Measurements from ENCODE around the gene ACYP2.

The ACYP2 gene

GRCh38 chr2:54161660-54162424 is 46.4 kb downstream of the ACYP2 start:
- DNase-seq: no peak

- no peak for DNase-seq
Measured at GRCh38 chr2:54164106-54164505, 48.7 kb downstream of the ACYP2 start.

GRCh38 chr2:54166121-54166773 is 50.8 kb downstream of the ACYP2 start:
- DNase-seq: no peak

GRCh38 chr2:54176577-54176976 is 61.2 kb downstream of the ACYP2 start:
- DNase-seq: no peak

GRCh38 chr2:54183281-54183680 is 67.9 kb downstream of the ACYP2 start:
- DNase-seq: no peak

- no peak for DNase-seq
Measured at GRCh38 chr2:54183972-54184371, 68.6 kb downstream of the ACYP2 start.

- DNase-seq: no peak
Measured at GRCh38 chr2:54185105-54185504, 69.7 kb downstream of the ACYP2 start.

- DNase-seq: no peak
Measured at GRCh38 chr2:54187331-54187730, 71.9 kb downstream of the ACYP2 start.

GRCh38 chr2:54189539-54189938 is 74.1 kb downstream of the ACYP2 start:
- DNase-seq: no peak

- no peak for DNase-seq
Measured at GRCh38 chr2:54191361-54192135, 76.1 kb downstream of the ACYP2 start.

GRCh38 chr2:54194761-54195750 is 79.6 kb downstream of the ACYP2 start:
- DNase-seq: no peak

GRCh38 chr2:54196646-54197045 is 81.2 kb downstream of the ACYP2 start:
- DNase-seq: no peak

GRCh38 chr2:54204476-54204875 is 89.1 kb downstream of the ACYP2 start:
- no peak for DNase-seq

GRCh38 chr2:54206596-54206995 is 91.2 kb downstream of the ACYP2 start:
- no peak for DNase-seq

- DNase-seq: no peak
Measured at GRCh38 chr2:54207666-54208195, 92.3 kb downstream of the ACYP2 start.

- no peak for DNase-seq
Measured at GRCh38 chr2:54208364-54209240, 93.2 kb downstream of the ACYP2 start.

- DNase-seq: no peak
Measured at GRCh38 chr2:54209379-54209778, 94.0 kb downstream of the ACYP2 start.

GRCh38 chr2:54212456-54212855 is 97.0 kb downstream of the ACYP2 start:
- no peak for DNase-seq

GRCh38 chr2:54213082-54213481 is 97.7 kb downstream of the ACYP2 start:
- DNase-seq: no peak

GRCh38 chr2:54224997-54225396 is 109.6 kb downstream of the ACYP2 start:
- no peak for DNase-seq

GRCh38 chr2:54226260-54226659 is 110.8 kb downstream of the ACYP2 start:
- no peak for DNase-seq

All from activated CD4-positive, alpha-beta T cell treated with anti-CD3 and anti-CD28 coated beads, Interleukin-2, amount 50 U/mL, for 4 hours (primary cell).